GM23248 (cell line): ENCODE results near the gene TLE1. TPM values are rescaled to one million over a fixed set of nuclear protein-coding genes. Genes with fewer than 3 reads are reported as not detected.

Experiments
- DNase-seq: peaks from one replicate; pipeline ENCODE4 v3.0.0-alpha.2; 2015
- H2AFZ ChIP-seq: fragments of 200-600 bp; sonication (generic); 2 replicates; pipeline ENCODE4 v1.6.1; 2016; ENCODE audit warnings: antibody characterized with exemption
- H3F3A ChIP-seq: fragments of 200-600 bp; sonication (generic); 2 replicates; pipeline ENCODE4 v1.6.1; 2016; ENCODE audit warnings: mild to moderate bottlenecking, antibody characterized with exemption, mixed run types; ENCODE audit not compliant: insufficient read depth
- H3K27ac ChIP-seq: fragments of 200-600 bp; sonication (generic); 2 replicates; pipeline ENCODE4 v1.5.1; 2016; ENCODE audit warnings: mild to moderate bottlenecking
- H3K27me3 ChIP-seq: fragments of 200-600 bp; sonication (generic); replicated peaks from 2 replicates; pipeline ENCODE4 v1.6.1; 2016; ENCODE audit warnings: mild to moderate bottlenecking; ENCODE audit not compliant: insufficient read depth
- H3K36me3 ChIP-seq: fragments of 200-600 bp; sonication (generic); 2 replicates; pipeline ENCODE4 v1.6.1; 2016; ENCODE audit warnings: low read depth, mild to moderate bottlenecking
- H3K4me1 ChIP-seq: fragments of 200-600 bp; sonication (generic); 2 replicates; pipeline ENCODE4 v1.6.1; 2016; ENCODE audit warnings: mild to moderate bottlenecking; ENCODE audit not compliant: insufficient read depth
- H3K4me2 ChIP-seq: fragments of 200-600 bp; sonication (generic); one replicate; pipeline ENCODE4 v1.6.1; 2016; ENCODE audit warnings: mild to moderate bottlenecking; ENCODE audit not compliant: unreplicated experiment
- H3K4me3 ChIP-seq: fragments of 200-600 bp; sonication (generic); 2 replicates; pipeline ENCODE4 v1.5.1; 2016; ENCODE audit warnings: mild to moderate bottlenecking
- H3K79me2 ChIP-seq: fragments of 200-600 bp; sonication (generic); 2 replicates; pipeline ENCODE4 v1.6.1; 2016; ENCODE audit warnings: mild to moderate bottlenecking; ENCODE audit not compliant: insufficient read depth
- H3K9ac ChIP-seq: fragments of 200-600 bp; sonication (generic); 2 replicates; pipeline ENCODE4 v1.6.1; 2016; ENCODE audit warnings: mild to moderate bottlenecking
- H3K9me2 ChIP-seq: fragments of 200-600 bp; sonication (generic); 2 replicates; pipeline ENCODE4 v1.6.1; 2016; ENCODE audit warnings: mixed run types, mild to moderate bottlenecking, moderate library complexity; ENCODE audit not compliant: insufficient read depth
- H3K9me3 ChIP-seq: fragments of 200-600 bp; sonication (generic); one replicate; pipeline ENCODE4 v1.6.1; 2017; ENCODE audit warnings: low read depth
- H4K20me1 ChIP-seq: fragments of 200-600 bp; sonication (generic); 2 replicates; pipeline ENCODE4 v1.6.0; 2016; ENCODE audit not compliant: insufficient read depth
- EZH2 ChIP-seq: fragments of 200-600 bp; sonication (generic); IDR thresholded peaks from 2 replicates; pipeline ENCODE4 v1.6.1; 2018; ENCODE audit warnings: antibody characterized with exemption, mild to moderate bottlenecking; ENCODE audit not compliant: insufficient read depth, poor library complexity, severe bottlenecking
- EZH2phosphoT487 ChIP-seq: fragments of 200-600 bp; sonication (generic); IDR thresholded peaks from 2 replicates; pipeline ENCODE4 v1.6.1; 2018; ENCODE audit warnings: antibody characterized with exemption, moderate library complexity, mild to moderate bottlenecking, low read depth; ENCODE audit not compliant: insufficient read depth
- WGBS, 2 experiments: methylation state at CpG; one replicate each; pipeline ENCODE4 v1.1.6; 2015 to 2017; ENCODE audit warnings: low lambda C conversion rate in 2 of 2, low coverage in 1 of 2; ENCODE audit errors: missing lambda C conversion rate in 2 of 2; 5-methylcytosine and 5-hydroxymethylcytosine counted together
- in situ Hi-C: fragments of 300-500 bp; cut with MboI; formaldehyde crosslinking; loops from 2 replicates; pipeline ENCODE4 v1.15.0; 2020
- polyA plus RNA-seq: library from polyadenylated mRNA; unstranded; fragments of >200 nt; fragmentation: Nextera tagmentation; extraction: Ambion mirVana; gene quantifications from 2 replicates; pipeline ENCODE4 v1.2.1, GENCODE V29; 2016
- total RNA-seq: library from RNA; depleted of rRNA; stranded (reverse); fragments of >200 nt; shearing (Covaris generic); gene quantifications from 2 replicates; pipeline ENCODE4 v1.2.3, GENCODE V29; 2014

Gene TLE1
- total and polyA plus RNA-seq, 2 experiments from 2014 or later, result 6.4 to 14.4 TPM

- H3K9me2 ChIP-seq, result no peaks in the 10 kb centered on the region
- no peak overlapping the region for H3K27ac ChIP-seq
- in situ Hi-C loops, result no loop called here
- H3K9me3 ChIP-seq, result no peaks in the 10 kb centered on the region
- no peaks in the 10 kb centered on the region for H3K36me3 ChIP-seq
- 50 to 65% methylated on average over 3 to 4 of the region's 4 CpGs for WGBS, 2 experiments
- no peaks in the 10 kb centered on the region for H3K79me2 ChIP-seq
- no peaks in the 10 kb centered on the region for H3K27me3 ChIP-seq
- H3K4me1 ChIP-seq, result peaks cover 21% of the 10 kb centered on the region
- H3K9ac ChIP-seq, result no peak overlapping the region
- H4K20me1 ChIP-seq, result no peaks in the 10 kb centered on the region
- DNase-seq, result no peak
- no peak for TF ChIP-seq EZH2phosphoT487
- TF ChIP-seq EZH2, result no peak
- H3K4me3 ChIP-seq, result no peak overlapping the region
- H3K4me2 ChIP-seq, result no peak overlapping the region
- no peak overlapping the region for H2AFZ ChIP-seq
- H3F3A ChIP-seq, result 0 out of 2 replicates have a peak, but pooled peaks cover 1% of the 10 kb centered on the region
Observed at GRCh38 chr9:81565144-81565543, 124.2 kb downstream of the TLE1 start.

- TF ChIP-seq EZH2 (no peak), EZH2phosphoT487 (no peak)
- DNase-seq, result peak; percentile 15
- H3K36me3 ChIP-seq, result no peaks in the 10 kb centered on the region
- no peak overlapping the region for H2AFZ ChIP-seq
- H3K4me3 ChIP-seq, result no peak overlapping the region
- 38 to 53% methylated on average over 5 of the region's 5 CpGs for WGBS, 2 experiments
- in situ Hi-C loops, result no loop called here
- H3K9me2 ChIP-seq, result no peaks in the 10 kb centered on the region
- H3F3A ChIP-seq, result peaks cover 6% of the 10 kb centered on the region; the same call in 1 of the 2 replicates
- H3K9ac ChIP-seq, result no peak overlapping the region
- no peaks in the 10 kb centered on the region for H3K9me3 ChIP-seq
- H3K79me2 ChIP-seq, result no peaks in the 10 kb centered on the region
- no peak overlapping the region for H3K27ac ChIP-seq
- H3K4me1 ChIP-seq, result peaks cover 26% of the 10 kb centered on the region
- no peaks in the 10 kb centered on the region for H4K20me1 ChIP-seq
- H3K27me3 ChIP-seq, result no peaks in the 10 kb centered on the region
- no peak overlapping the region for H3K4me2 ChIP-seq
Observed at GRCh38 chr9:81564632-81565031, 124.7 kb downstream of the TLE1 start.

- in situ Hi-C loops, result no loop called here
- no peak overlapping the region for H3K4me2 ChIP-seq
- no peaks in the 10 kb centered on the region for H3K27me3 ChIP-seq
- H3K4me1 ChIP-seq, result peaks cover 35% of the 10 kb centered on the region
- H3K4me3 ChIP-seq, result no peak overlapping the region
- DNase-seq, result no peak
- H3K9me3 ChIP-seq, result no peaks in the 10 kb centered on the region
- H2AFZ ChIP-seq, result no peak overlapping the region
- no peak overlapping the region for H3K27ac ChIP-seq
- H3F3A ChIP-seq, result peaks cover 15% of the 10 kb centered on the region; the same call in 1 of the 2 replicates
- no peaks in the 10 kb centered on the region for H3K79me2 ChIP-seq
- no peak overlapping the region for H3K9ac ChIP-seq
- H4K20me1 ChIP-seq, result no peaks in the 10 kb centered on the region
- H3K36me3 ChIP-seq, result no peaks in the 10 kb centered on the region
- no peak for TF ChIP-seq EZH2phosphoT487
- TF ChIP-seq EZH2, result no peak
- 69 to 72% methylated on average over 2 of the region's 2 CpGs for WGBS, 2 experiments
- no peaks in the 10 kb centered on the region for H3K9me2 ChIP-seq
Observed at GRCh38 chr9:81563739-81564138, 125.6 kb downstream of the TLE1 start.

- 80 to 93% methylated on average over 4 of the region's 4 CpGs for WGBS, 2 experiments
- in situ Hi-C loops, result no loop called here
Observed at GRCh38 chr9:81563020-81563407, 126.3 kb downstream of the TLE1 start.

More at GRCh38 chr9:81563020-81563407, 126.3 kb downstream of the TLE1 start:
- Histone ChIP-seq H3K9ac (no peak overlapping the region), H3K4me2 (no peak overlapping the region), H2AFZ (no peak overlapping the region), H3K9me2 (no peaks in the 10 kb centered on the region), H3K36me3 (no peaks in the 10 kb centered on the region), H3F3A (peaks cover 22% of the 10 kb centered on the region; the same call in 1 of the 2 replicates), H4K20me1 (no peaks in the 10 kb centered on the region), H3K9me3 (no peaks in the 10 kb centered on the region), H3K27me3 (no peaks in the 10 kb centered on the region), H3K4me1 (peaks cover 42% of the 10 kb centered on the region), H3K79me2 (no peaks in the 10 kb centered on the region), H3K4me3 (no peak overlapping the region), H3K27ac (no peak overlapping the region)
- no peak for DNase-seq
- TF ChIP-seq EZH2, result no peak
